Fibroblast of mammary gland (primary cell): ENCODE results near the gene PTPRA.
"Not testable (repeated sequence)": the region's sequence is repeated elsewhere in the genome, so short reads cannot be mapped to it uniquely, and the experiment has no call there.

Experiments
- DNase-seq: peaks from one replicate; pipeline ENCODE4 v3.0.0-alpha.2; 2010; ENCODE audit warnings: low read depth
- H3K4me3 ChIP-seq: 2 replicates; pipeline ENCODE4 v1.5.1; 2011; ENCODE audit warnings: low read depth, mild to moderate bottlenecking, low read length, moderate library complexity; ENCODE audit not compliant: control insufficient read depth
- TF ChIP-seq, protein P1 (sequence below): conservative IDR thresholded peaks from 2 replicates; pipeline ENCODE4 v1.5.1; 2011; ENCODE audit warnings: low read depth, low read length, inconsistent platforms; ENCODE audit not compliant: control insufficient read depth, insufficient read depth

PTPRA gene

DNA sequence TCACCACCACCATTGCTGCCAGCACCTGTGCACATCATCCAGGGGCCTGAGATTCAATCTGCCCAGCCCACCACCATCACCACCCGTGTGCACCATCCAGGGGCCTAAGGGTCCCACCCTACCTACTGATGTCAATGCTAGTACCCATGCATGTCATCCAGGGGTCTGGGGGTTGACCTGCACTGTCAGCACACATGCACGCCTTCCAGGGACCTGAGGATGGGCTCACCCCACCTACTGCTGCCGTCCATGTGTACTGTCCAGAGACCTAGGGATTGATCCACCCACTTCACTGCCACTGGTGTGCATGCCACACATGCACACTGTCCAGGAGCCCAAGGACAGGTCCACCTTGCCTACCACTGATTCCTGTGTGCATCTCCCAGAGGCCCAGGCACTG lies 186.2 kb downstream of the PTPRA start:
- H3K4me3 ChIP-seq: no peak overlapping the region
- DNase-seq: no peak
- TF ChIP-seq, protein P1, sequence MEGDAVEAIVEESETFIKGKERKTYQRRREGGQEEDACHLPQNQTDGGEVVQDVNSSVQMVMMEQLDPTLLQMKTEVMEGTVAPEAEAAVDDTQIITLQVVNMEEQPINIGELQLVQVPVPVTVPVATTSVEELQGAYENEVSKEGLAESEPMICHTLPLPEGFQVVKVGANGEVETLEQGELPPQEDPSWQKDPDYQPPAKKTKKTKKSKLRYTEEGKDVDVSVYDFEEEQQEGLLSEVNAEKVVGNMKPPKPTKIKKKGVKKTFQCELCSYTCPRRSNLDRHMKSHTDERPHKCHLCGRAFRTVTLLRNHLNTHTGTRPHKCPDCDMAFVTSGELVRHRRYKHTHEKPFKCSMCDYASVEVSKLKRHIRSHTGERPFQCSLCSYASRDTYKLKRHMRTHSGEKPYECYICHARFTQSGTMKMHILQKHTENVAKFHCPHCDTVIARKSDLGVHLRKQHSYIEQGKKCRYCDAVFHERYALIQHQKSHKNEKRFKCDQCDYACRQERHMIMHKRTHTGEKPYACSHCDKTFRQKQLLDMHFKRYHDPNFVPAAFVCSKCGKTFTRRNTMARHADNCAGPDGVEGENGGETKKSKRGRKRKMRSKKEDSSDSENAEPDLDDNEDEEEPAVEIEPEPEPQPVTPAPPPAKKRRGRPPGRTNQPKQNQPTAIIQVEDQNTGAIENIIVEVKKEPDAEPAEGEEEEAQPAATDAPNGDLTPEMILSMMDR: no peak

DNA sequence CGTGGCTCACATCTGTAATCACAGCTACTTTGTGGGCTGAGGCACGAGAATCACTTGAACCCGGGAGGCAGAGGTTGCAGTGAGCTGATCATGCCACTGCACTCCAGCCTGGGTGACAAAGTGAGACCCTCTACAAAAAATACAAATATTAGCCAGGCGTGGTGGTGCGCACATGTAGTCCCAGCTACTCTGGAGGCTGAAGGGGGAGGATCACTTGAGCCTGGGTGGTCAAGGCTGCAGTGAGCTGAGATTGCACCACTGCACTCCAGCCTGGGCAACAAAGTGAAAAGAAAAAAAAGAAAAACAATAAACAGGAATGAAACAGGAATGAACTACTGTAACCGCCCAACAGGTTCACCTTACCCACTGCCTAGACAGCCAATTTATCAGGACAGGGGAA lies 190.8 kb downstream of the PTPRA start:
- not testable (repeated sequence) for DNase-seq, H3K4me3 ChIP-seq

DNA sequence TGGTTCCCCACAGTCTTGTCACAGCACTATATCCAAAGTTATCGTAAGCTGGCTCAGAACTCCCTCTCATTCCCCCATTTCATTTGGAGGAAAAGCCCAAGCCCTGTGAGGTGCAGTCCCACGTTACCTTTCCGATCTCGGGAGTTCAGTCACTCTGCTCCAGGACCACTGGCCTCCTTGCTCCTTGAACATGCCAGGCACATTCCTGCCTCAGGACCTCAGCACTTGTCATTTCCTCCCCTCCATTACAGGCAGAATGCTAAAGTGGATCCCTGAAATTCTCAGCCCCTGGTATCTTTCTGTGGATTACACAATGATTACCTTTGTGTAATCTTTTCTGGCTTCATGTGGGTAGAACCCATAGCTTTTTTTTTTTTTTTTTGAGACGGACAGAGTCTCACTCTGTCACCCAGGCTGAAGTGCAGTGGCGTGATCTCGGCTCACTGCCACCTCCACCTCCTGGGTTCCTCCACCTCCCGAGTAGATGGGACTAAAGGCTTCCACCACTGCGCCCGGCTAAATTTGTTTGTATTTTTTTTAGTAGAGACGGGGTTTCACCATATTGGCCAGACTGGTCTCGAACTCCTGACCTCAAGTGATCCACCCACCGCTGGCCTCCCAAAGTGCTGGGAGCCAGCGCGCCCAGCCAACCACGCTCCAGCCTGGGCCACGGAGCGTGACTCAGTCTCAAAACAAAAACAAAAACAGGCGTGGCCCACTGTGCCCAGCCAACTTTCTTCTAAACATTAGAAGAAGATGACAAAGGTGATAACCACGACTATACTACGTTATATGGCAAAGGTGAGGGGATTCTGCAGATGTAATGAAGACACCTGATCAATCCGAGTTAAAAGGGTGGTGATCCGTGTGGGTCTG lies 194.1 kb downstream of the PTPRA start:
- H3K4me3 ChIP-seq: no peak overlapping the region
- TF ChIP-seq, protein P1: no peak
- DNase-seq: peak; percentile 54

DNA sequence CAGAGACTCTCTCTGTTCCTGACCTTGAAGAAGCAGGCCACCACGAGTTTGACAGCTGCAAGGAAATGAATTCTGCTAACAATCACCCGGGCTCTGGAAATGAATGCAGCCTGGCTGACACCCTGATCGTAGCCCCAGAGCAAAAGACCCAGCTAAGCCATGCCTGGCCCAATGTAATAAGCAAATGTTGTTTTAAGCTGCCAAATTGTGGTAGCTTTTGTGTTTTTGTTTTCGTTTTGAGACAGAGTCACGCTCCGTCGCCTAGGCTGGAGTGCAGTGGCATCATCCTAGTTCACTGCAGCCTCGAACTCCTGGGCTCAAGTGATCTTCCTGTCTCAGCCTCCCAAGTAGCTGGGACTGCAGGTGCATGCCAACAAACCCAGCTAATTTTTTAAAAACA lies 194.8 kb downstream of the PTPRA start:
- no peak overlapping the region for H3K4me3 ChIP-seq
- TF ChIP-seq, protein P1: no peak
- DNase-seq: no peak

DNA sequence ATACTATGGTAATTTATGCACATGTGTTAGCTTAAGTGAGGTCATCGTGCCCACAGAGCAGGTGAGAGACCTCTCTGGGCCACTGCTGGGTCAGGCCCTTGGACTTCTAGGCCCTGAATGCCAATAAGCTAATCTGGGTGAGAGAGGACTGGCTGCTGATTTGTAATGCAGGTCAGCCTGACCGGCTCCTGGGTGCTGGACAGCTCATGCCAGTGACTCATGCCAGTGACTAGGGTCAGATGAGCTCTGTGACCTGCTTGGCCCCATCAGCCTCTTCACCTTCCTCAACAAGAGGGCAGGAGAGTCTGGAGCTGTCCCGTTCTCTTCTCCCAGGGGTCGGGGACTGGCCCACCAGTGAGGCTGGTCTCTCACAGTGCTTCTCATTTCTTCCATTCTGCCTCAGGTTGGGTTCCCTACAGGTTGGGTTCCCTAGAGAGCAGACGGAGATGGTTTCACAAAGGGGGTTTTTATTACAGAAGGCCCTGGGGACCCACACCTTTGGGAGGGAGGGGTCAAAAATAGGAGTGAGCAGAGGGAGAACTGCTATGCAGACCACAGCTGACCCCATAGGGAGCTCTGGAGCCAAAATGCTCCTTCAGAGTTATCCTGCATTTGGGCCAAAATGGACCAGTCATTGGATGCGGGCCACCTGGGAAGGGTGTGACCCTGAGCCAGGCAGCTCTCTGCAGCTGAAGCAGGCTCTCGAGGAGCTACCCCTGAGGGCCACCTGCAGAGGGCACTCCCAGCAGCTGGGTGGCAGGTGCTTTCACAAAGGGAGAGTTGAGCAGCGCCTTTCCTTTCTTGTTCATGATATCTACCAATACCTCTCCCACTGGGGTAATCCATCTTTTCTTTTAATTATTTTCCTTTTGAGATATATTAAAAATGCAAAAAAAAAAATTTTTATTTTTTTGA lies 196.0 kb downstream of the PTPRA start:
- TF ChIP-seq, protein P1: no peak
- peak; percentile 72 for DNase-seq
- H3K4me3 ChIP-seq: no peak overlapping the region

DNA sequence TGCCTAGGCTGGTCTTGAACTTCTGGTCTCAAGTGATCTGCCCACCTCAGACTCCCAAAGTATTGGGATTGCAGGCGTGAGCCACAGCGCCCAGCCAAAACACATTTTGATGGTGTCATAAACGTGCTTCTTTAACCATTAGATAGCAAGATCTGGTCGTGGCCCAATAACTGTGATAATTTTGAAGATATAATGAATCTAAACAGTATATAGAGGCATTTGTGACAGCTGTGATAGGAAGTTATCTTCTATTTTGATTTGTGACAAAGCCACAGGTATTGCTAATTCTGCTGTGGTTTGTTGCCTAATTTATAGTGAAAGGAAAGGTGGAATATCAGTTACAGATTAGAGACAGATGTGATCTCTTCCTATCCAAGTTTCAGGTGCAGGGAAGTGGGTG lies 197.4 kb downstream of the PTPRA start:
- DNase-seq: no peak
- H3K4me3 ChIP-seq: no peak overlapping the region
- TF ChIP-seq, protein P1: no peak

DNA sequence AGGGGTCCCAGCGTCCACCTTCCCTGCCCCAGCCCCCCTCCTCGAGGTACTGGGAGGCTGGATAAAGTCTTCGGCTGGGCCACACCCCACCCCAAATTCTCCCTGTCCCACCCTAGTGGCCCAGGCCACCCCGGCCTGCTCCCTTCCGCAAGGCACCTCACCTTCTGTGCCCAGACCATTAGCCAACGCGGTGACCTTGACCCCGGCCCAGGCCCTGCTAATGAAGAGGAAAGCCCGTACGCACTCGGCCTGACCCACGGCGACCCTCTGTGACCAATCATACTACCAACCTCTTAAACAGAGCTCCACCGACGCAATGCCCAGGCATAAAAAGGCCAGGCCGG lies 198.0 kb downstream of the PTPRA start:
- TF ChIP-seq, protein P1: no peak
- no peak overlapping the region for H3K4me3 ChIP-seq

More for the DNA sequence above, 198.0 kb downstream of the PTPRA start:
- no peak for DNase-seq
